Coronary artery (tissue), 2 donors: ENCODE data around the gene E2F1.

Experiments used
- DNase-seq: peaks from one replicate; pipeline ENCODE4 v3.0.0-alpha.2; 2017; ENCODE audit warnings: low spot score
- H3K27ac ChIP-seq, 2 donors: fragments of 200-600 bp; sonication (generic); one replicate each; pipeline ENCODE4 v1.5.1; 2016 to 2019
- H3K4me3 ChIP-seq: fragments of 200-600 bp; sonication (generic); 2 replicates; pipeline ENCODE4 v1.5.1; 2016; ENCODE audit warnings: mild to moderate bottlenecking, moderate library complexity
- TF ChIP-seq, protein P1 (sequence below): fragments of 200-600 bp; sonication (generic); IDR thresholded peaks from one replicate; pipeline ENCODE4 v1.5.1; 2019; ENCODE audit warnings: antibody characterized with exemption

Gene E2F1

DNA sequence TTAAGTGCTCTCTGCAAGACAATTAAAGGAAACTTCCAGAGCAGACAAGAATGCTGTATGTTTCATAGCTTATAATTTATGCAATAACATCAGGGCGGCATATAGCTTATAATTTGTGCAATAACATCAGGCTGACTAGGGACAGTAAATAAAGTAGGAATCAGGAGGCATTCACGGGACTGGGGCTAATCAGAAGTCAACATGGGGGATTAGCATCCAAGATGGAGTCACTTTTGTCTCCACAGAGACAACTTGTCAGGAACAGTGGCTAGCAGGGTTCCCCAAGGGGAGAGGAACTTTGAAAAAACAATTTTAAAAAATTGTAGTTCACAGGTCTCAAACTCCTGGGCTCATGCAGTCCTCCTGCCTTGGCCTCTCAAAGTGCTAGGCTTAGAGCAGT, 42.3 kb upstream of the E2F1 start:
- Histone ChIP-seq H3K4me3 (no peak overlapping the region), H3K27ac (no peak overlapping the region)
- DNase-seq = no peak
- TF ChIP-seq, protein P1, sequence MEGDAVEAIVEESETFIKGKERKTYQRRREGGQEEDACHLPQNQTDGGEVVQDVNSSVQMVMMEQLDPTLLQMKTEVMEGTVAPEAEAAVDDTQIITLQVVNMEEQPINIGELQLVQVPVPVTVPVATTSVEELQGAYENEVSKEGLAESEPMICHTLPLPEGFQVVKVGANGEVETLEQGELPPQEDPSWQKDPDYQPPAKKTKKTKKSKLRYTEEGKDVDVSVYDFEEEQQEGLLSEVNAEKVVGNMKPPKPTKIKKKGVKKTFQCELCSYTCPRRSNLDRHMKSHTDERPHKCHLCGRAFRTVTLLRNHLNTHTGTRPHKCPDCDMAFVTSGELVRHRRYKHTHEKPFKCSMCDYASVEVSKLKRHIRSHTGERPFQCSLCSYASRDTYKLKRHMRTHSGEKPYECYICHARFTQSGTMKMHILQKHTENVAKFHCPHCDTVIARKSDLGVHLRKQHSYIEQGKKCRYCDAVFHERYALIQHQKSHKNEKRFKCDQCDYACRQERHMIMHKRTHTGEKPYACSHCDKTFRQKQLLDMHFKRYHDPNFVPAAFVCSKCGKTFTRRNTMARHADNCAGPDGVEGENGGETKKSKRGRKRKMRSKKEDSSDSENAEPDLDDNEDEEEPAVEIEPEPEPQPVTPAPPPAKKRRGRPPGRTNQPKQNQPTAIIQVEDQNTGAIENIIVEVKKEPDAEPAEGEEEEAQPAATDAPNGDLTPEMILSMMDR = no peak

DNA sequence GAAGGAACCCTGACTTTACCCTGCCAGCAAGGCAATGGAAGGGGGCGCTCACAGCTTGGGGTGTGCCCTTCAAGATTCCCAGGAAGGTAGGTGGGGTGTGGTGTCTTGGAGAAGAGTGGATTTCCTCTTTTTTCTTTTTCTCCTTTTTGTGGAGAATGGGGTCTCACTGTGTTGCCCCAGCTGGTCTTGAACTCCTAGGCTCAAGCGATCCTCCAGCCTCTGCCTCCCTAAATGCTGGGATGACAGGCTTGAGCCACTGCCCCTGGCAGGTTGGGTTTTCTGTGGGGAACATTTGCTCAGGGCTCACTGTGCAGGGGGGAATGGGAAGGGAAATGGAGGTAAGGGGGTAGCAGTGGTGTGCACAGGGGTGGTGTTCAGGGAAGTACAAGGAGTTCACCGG, 41.6 kb upstream of the E2F1 start:
- TF ChIP-seq, protein P1 = no peak
- no peak for DNase-seq
- H3K27ac ChIP-seq = no peak overlapping the region
- H3K4me3 ChIP-seq = no peak overlapping the region

DNA sequence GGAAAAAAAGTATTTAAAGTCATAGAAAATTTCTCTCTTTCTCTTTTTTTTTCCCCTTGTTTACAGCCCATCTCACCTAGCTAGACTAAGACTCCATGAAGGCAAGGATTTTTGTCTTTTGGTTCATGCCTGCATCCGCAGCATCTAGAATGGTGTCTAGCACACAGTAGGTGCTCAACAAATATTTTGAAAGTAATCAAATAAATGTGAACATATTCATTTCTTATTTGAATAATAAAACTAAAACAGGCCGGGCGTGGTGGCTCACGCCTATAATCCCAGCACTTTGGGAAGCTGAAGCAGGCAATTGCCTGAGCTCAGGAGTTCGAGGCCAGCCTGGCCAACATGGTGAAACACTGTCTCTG, 40.9 kb upstream of the E2F1 start:
- Histone ChIP-seq H3K27ac (no peak overlapping the region), H3K4me3 (no peak overlapping the region)
- no peak for DNase-seq
- TF ChIP-seq, protein P1 = no peak

DNA sequence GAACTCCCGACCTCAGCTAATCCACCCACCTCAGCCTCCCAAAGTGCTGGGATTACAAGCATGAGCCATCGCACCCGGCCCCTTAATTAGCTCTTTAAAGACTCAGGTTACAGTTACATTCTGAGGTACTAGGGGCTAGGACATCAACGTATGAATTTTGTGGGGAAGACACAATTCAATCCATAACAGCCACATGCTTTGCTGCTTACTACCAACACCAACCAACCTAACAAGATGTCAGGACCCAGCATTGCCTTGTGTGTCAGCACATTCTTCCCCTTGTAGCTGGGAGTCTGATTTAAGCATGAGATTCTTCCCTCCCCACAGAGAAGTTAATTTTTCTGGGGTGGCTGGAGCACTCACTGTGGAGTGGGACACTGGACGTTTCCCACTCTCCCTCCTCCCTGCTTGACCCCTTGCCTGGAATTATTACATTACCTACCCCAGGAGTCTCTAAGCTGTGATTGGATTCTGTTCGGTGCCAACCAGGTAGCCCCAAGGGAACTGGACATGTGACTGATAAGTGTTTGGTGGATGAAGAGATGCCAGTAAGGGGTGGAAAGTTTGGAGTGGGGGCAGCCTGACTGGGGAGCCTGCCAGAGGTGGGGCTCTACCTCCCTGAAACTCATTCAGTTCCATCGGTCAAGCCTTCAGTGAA, 39.6 kb upstream of the E2F1 start:
- no peak for DNase-seq
- TF ChIP-seq, protein P1 = no peak
- Histone ChIP-seq H3K27ac (no peak overlapping the region), H3K4me3 (no peak overlapping the region)

DNA sequence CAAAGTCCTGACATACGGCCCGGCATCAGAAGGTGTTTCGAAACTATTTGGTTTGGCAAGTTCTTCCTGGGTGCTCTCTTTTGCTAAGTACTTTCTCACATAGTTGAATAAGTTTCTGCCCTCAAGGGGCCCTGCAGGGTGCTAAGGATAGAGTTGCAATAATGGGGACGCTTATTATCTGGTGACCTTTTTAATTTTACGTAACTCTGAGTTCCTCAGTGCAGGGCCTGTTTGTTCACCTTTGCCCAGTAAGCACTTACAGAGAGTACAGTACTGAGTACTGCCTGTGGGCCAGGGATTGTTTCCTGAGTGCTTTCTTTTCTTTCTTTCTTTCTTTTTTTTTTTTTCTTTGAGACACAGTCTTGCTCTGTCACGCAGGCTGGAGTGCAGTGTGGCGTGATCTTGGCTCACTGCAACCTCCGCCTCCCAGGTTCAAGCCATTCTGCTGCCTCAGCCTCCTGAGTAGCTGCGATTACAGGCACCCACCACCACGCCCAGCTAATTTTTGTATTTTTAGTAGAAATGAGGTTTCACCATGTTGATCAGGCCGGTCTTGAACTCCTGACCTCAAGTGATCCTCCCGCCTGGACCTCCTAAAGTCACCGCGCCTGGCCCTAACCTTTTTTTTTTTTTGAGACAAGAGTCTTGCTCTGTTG, 38.4 kb upstream of the E2F1 start:
- TF ChIP-seq, protein P1 = no peak
- DNase-seq = no peak
- H3K27ac ChIP-seq = no peak overlapping the region

DNA sequence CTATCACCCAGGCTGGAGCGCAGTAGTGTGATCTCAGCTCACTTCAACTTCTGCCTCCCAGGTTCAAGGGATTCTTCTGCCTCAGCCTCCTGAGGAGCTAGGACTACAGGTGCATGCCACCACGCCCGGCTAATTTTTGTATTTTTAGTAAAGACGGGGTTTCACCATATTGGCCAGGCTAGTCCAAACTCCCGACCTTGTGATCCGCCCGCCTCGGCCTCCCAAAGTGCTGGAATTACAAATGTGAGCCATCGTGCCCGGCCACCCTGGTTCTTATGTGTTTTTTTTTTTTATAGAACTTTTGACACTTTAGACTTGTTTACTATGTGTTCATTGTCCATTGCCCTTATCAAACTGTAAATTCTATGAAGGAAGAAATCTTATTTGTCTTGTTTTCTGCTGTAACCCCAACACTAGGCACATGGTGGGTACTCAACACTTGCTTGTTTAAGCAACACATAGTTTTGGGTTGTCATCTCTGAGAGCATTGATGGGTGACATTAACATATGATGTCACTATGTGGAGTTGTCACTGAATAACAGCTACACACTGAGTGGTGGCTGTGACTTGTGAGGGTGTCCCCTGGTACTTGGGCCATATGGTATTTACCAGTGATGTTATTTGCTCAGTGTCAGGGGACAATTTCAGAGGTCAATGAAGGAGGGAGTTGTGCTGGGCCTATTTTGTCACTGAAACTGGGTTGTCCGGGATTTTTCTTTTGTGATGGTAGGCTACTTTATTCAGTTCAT, 35.4 kb upstream of the E2F1 start:
- no peak overlapping the region for H3K4me3 ChIP-seq
- TF ChIP-seq, protein P1 = no peak
- DNase-seq = no peak
- no peak overlapping the region for H3K27ac ChIP-seq

More for the DNA sequence above, 38.4 kb upstream of the E2F1 start:
- no peak overlapping the region for H3K4me3 ChIP-seq
